ENCODE measurements around the gene M1AP.

Gene M1AP

GRCh38 chr2:74560591-74560990, 87.5 kb downstream of the M1AP start:
- DNase-seq: no peak

DNA sequence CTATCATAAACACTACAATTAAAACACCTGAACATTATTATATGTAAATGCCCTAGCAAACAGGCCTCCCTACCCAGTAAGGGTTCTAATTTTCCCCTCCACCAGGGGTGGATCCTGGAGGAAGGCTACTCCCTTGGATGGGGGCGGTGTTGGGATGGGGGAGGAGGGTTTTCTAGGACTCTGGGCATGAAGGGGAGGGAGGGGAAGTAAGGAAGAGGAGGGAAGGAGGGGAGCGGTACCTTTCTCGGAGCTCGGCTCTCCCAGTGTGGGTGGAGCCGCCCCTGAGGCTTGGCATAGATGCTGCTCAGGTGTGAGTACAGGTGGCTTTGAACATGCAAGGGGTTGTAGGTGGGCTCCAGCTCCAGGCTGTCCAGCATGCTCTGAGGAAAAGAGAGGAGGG, 88.2 kb downstream of the M1AP start:
- no peak for DNase-seq

DNA sequence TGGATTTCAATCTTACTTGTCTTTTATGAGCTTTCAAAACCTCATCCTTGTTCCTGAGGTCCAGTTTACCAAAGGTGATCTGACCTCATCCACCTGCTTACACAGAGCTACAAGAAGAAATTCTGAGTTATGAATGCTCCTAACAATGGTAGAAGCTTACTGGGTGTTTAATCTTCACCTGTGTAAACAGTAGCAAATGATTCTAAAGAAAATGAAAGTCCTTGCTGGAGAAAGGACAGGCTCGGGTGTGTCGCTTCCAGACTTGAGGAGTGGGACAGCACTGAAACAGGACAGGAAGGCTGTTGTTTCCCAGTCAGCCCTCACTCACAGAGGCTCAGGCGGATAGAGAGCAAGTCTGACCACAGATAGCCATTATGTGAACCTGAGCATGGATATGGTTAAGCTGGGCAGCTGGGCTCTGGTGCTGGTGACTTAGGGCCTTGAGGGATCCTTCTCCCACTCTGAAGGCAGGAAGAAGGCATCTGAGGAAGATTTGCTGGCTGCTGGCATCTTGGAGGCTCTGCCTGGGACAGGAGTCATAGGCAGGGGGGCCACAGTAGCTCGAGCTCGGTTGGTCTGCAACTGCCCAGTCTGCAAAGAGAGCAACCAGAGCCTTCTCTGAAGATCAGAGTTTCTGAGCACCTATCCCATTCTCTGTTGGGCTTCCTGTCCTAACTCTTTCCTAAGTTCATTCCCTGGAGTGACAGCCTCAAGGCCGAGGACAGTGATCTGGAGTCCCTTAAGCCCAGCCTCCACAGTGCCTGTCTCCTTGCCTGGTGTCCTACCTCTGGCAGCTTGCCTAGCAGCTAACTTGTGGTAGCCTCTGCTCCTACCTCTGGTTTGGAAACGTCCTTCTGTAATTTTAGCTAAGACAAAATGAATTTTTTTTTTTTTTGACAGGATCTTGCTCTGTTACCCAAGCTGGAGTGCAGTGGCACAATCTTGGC, 89.6 kb downstream of the M1AP start:
- no peak for DNase-seq

DNA sequence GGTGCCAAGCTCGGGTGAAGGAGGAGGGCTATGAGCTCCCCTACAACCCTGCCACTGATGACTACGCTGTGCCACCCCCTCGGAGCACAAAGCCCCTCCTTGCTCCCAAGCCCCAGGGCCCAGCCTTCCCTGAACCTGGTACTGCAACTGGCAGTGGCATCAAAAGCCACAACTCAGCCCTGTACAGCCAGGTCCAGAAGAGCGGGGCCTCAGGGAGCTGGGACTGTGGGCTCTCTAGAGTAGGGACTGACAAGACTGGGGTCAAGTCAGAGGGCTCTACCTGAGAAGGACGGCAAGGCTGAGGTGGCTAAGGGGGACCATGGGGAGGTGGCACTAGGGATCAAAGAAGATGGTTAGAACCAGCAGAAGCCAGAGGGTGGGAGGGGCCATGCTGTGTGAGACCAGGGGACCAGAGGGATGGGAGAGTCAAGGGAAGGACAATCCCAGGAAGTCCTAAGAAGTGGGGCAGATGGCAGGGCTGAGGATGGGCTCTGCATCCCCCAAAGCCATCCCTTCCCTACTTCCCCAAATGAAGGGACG, 91.2 kb downstream of the M1AP start:
- no peak for DNase-seq

- DNase-seq: no peak
Observed at GRCh38 chr2:74556159-74556558, 92.0 kb downstream of the M1AP start.

DNA sequence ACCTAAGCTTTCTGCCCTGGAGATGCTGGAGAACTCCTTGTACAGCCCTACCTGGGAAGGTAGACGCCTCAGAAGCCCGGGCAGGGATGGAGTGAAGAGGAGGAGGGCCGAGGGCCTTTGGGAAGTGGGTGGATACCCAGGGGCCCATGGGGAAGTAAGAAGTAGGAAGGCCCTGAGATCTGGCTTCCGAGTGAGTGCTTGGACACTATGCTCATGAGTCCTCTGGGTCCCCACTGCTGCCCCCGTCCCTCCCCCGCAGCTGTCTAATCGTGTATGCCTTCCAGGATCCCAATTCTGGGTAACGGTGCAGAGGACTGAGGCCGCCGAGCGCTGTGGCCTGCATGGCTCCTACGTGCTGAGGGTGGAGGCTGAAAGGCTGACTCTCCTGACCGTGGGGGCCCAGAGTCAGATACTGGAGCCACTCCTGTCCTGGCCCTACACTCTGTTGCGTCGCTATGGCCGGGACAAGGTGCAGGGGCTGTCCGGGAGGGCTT, 92.5 kb downstream of the M1AP start:
- DNase-seq: no peak

DNA sequence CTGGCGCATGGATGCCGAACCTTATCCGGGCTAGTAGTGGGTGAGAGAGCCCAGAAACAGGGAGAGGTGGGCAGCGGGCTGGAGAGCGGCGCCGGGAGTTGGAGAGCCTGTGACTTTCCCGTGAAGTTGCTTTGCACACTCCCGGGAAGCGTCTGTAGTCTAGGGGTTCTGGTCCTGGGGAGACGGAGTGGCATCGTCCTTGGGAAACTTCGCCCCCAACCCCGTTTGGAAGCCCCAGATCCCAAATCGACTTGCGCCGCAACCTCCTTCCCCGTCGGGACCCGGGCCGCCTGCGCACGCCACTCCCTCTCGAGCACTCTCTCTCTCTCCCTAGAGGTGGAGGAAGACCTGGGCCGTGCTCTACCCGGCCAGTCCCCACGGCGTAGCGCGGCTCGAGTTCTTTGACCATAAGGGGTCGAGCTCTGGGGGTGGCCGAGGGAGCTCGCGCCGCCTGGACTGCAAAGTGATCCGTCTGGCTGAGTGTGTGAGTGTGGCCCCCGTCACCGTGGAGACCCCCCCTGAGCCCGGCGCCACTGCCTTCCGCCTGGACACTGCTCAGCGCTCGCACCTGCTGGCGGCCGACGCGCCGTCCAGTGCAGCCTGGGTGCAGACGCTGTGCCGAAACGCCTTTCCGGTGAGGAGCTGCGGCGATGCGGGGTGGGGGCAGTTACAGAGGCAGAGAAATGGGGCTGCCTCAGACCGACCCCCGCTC, 93.2 kb downstream of the M1AP start:
- DNase-seq: peak; percentile 28 to 30

GRCh38 chr2:74553892-74554819, 94.0 kb downstream of the M1AP start, which contains the start of the genes DOK1 and LOXL3:
Gene DOK1, plus strand, starts transcription at chr2:74554720. Its CDS starts 35 bp downstream, at chr2:74554755.
Gene LOXL3, minus strand, starts transcription at chr2:74553942. Its CDS starts 1,308 bp downstream, at chr2:74552634.
- peak; percentile 71 to 74 for DNase-seq

- DNase-seq: no peak
Observed at GRCh38 chr2:74552914-74553811, 95.0 kb downstream of the M1AP start.

GRCh38 chr2:74551942-74552913, 95.9 kb downstream of the M1AP start:
- no peak for DNase-seq

DNA sequence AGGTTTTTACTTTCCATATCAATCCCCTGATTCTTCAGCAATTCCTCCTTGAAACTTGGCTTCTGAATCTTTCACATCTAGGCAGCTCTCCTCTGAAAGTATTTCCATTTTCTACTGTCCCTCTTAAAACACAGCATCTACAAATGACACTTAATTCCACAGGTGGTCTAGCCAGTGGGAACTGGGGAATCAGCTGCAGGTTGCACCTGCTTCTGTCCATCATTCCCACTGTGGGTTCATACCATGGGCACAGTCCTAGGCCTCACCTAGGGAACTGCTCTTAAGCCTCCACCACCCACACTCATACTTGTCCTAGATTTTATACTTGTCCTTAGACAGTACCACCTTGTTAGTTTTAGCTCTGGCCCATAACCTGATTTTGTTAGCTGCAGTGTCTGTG, 96.6 kb downstream of the M1AP start:
- no peak for DNase-seq

DNA sequence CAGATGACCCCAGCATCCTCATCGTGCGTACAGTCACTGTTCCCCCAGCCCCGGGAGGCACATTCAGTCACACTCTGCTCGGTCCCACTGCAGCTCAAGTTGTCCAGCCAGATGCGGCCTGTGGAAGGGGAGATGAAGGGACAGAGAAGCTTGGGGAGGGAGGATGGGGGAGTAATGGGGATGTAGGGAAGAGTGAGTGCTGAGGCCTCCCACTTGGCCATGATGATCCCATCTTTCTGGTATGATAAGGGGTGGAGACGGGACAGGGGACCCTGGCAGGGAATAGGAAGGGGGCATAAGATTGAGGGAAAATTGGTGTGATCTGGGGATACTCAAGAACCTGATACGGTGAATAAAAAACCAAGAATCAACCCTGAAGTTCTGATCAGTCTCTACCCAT, 97.9 kb downstream of the M1AP start:
- DNase-seq: no peak

DNA sequence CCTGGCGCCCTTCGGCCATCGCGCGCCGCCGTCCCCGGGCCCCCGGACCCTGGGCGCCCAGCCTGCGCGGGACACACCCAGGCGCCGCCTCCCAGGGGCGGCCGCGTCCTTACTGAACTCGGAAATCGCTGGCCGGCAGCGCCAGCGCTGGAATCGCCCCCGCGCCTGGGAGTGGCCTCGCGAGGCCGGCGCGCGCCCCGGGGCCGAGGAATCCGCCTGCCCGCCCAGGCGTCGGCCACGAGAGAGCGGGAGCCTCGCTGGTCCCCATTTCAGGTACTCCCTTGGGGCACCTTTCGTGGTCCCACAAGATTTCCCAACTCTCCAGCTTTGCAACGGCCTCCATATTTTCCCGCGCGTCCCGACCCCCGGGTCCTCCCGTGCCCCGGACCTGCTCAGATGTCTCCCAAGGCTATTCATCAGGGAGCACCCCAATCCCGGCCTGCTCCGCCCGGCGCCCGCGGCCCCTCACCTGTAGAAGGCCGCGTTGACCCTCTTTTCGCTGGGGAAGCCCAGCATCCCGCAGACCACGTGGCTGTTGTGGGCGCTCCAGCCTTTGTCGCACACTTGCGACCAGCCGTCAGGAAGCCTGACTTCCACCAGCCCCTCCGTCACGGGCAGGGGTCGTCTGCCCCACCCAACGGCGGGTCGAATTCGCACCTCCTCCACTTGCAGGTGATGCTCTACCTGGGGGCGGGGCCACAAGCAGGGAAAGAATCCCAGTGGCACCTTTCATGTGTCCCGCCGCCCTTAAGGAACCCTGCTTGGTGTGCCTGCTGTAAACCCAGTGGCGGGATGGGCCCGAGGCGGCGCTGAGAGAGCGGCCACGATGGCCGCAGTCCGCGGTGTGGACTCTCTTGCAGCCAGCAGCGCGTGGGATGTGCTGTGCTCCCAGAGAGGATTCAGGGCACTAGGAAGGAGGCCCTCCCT, 99.0 kb downstream of the M1AP start:
- no peak for DNase-seq

DNA sequence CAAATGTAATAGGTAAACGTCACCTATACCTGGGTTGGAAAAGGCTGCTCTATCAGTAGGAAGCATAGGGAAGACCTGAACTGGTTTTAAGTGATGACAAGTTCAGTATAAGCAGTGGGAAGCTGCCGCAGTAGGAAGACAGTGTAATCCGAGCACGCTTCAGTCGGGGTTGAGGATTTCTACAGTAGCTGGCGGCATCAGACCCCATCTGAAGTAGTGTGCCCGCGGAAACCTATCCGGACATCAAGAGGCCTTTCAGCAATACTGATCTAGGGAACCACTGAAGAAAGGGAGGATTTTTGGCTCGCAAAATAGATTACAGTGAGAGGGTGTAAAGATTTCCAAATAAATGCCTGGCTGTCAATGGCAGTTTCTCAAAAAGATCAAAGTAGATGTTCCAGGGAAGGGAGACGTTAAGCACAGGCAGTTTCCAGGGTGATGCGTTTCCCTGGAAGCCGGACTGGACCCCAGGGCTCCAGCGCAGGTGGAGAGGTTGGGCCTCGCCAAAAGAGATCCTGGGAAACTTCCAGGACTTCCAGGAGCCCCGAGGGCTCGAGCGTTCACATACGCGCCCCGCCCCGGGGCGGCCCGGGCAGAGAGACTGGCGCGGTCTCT, 99.7 kb downstream of the M1AP start:
- no peak for DNase-seq

GRCh38 chr2:74546004-74546403, 102.1 kb downstream of the M1AP start:
- no peak for DNase-seq

- no peak for DNase-seq
Observed at GRCh38 chr2:74544634-74545033, 103.5 kb downstream of the M1AP start.

GRCh38 chr2:74542978-74543377, 105.2 kb downstream of the M1AP start:
- DNase-seq: no peak

DNA sequence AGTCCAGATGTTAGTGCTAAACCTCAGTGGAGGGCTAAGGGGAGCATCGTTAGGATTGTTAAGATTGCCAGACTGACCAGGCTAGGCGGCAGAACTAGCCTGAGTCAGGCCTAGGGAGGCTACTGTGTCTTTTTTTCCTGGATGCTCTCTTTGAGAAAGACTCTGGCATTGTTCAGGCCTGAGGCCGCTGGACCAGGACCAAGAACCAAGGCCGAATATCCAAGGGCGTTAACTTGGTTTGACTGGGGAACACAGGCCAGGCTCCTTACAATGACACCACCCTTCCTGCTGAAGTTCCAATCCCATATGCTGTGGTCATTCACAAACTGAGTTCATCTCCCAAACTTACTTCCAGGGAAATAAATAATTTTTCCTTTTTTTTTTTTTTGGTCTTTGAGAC, 107.8 kb downstream of the M1AP start:
- no peak for DNase-seq

Measured in activated CD4-positive, alpha-beta T cell treated with anti-CD3 and anti-CD28 coated beads, Interleukin-2, amount 50 U/mL, for 4 hours (primary cell).